Occipital lobe (tissue), 2 donors: Measurements from ENCODE around the gene MYO5C. TPM values are rescaled to one million over a fixed set of nuclear protein-coding genes. Genes with fewer than 3 reads are reported as not detected.
"Not testable (repeated sequence)": the region's sequence is repeated elsewhere in the genome, so short reads cannot be mapped to it uniquely, and the experiment has no call there.

Source experiments
- DNase-seq: peaks from one replicate; lab custom pipeline; 2025; lab: John Stamatoyannopoulos, UW
- total RNA-seq: library from RNA; depleted of rRNA; stranded (reverse); fragments of >200 nt; gene quantifications from one replicate; pipeline ENCODE4 v1.2.3, GENCODE V29; 2014

Gene MYO5C
- total RNA-seq, 1 donor from 2014 or later, result 1.2 TPM

- no peak for DNase-seq
These were observed 122.7 kb downstream of the MYO5C start for GRCh38 chr15:52172869-52173268.

DNA sequence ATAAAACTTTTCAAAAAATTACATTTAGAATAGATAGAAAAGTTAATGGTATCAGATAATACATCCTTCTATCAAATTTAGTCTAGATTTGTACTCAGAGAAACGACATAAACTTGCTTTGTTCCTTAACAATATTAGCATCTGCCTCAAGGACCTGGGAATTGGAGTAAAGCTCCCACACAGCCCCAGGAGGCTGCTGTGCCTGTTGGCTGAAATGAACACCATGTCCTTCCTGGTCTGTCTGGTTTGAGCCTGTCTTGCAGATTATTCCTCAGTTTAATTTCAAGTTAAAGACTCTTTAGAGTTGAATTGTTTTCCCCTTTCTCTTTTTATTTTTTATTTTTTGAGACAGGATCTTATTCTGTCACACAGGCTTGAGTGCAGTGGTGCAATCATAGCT is 123.8 kb downstream of the MYO5C start:
- DNase-seq, result no peak

DNA sequence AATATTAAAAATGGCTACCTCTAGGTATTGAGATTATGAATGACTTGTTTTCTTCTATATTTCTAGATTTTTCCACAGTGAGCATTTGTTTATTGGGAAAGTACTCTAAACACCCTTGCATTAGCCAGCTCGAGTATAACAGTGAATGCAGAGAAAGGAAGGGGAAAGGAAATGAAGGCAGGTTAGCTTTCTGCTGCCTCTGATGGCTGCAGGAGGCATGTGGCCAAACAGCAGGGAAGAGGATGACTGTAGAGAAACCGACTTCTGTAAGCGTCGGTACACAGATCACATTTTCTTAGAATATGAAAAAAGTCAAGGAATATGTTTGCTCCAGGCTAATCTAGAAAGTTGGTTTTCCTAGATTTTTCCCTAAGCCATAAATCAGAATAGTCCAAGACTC is 124.2 kb downstream of the MYO5C start:
- DNase-seq, result no peak

DNA sequence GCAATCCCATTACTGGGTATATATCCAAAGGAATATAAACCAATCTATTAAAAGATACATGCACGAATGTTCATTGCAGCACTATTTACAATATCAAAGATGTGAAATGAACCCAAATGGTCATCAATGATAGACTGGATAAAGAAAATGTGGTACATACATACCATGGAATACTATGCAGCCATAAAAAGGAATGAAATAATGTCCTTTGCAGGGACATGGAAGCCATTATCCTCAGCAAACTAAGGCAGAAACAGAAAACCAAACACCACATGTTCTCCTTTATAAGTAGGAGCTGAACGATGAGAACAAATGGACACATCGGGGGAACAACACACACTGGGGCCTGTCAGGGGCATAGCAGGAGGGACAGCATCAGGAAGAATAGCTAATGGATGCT is 125.4 kb downstream of the MYO5C start:
- not testable (repeated sequence) for DNase-seq

DNA sequence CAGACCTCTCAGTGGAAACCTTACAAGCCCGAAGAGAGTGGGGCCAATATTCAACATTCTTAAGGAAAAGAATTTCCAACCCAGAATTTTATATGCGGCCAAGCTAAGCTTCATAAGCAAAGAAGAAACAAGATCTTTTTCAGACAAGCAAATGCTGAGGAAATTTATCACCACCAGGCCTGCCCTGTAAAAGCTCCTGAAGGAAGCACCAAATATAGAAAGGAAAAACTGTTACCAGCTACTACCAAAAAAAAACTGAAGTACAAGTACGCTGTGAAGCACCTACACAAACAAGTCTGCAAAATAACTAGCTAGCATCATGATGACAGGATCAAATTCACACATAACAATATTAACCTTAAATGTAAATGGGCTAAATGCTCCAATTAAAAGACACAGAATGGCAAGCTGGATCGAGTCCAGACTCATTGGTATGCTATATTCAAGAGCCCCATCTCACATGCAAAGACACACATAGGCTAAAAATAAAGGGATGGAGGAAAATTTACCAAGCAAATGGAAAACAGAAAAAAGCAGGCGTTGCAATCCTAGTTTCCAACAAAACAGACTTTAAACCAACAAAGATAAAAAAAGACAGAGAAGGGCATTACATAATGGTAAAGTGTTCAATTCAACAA is 130.0 kb downstream of the MYO5C start:
- DNase-seq, result not testable (repeated sequence)

DNA sequence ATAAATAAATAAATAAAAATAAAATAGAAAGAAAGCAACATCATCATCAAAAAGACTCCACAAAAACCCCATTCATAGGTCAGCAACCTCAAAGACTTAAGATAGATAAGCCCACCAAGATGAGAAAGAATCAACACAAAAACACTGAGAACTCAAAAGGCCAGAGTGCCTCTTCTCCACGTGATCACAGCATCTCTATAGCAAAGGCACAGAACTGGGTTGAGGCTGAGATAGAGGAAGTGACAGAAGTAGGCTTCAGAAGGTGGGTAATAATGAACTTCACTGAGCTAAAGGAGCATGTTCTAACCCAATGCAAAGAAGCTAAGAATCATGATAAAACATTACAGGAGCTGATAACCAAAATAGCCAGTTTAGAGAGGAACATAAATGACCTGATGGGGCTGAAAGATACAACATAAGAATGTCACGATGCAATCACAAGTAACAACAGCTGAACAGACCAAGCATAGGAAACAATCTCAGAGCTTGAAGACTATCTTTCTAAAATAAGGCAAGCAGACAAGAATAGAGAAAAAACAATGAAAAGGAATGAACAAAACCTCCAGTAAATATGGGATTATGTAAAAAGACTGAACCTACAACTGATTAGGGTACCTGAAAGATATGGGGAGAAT is 130.9 kb downstream of the MYO5C start:
- no peak for DNase-seq

DNA sequence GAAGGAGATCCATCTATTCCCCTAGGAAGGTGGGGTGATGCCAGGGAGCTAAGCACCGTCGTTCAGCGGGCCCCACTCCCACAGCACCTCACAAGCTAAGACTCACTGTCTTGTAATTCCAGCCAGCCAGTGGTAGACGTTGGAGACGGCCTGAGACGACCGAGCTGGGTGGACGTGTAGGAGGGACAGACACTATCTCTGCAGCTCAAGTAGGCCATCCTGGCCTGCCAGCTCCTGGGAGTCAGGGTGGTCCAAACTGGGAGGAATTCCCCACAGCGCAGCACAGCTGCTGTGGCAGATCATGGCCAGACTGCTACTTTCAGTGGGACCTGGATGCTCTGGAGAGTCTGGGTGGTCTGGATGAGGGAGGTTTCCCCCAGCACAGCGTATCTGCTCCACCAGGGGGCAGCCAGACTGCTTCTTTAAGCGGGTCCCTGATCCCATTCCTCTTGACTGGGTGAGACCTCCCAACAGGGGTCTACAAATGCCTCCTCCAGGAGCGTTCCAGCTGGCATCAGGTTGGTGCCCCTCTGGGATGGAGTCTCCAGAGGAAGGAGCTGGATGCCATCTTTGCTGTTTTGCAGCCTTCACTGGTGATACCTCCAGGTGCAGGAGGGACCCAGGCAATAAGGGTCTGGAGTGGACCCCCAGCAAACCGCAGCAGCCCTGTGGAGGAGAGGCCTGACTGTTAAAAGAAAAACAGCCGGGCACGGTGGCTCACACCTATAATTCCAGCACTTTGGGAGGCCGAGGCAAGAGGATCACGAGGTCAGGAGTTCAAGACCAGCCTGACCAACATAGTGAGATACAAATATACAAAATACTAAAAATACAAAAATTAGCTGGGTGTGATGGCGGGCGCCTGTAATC is 132.0 kb downstream of the MYO5C start:
- DNase-seq, result no peak

DNA sequence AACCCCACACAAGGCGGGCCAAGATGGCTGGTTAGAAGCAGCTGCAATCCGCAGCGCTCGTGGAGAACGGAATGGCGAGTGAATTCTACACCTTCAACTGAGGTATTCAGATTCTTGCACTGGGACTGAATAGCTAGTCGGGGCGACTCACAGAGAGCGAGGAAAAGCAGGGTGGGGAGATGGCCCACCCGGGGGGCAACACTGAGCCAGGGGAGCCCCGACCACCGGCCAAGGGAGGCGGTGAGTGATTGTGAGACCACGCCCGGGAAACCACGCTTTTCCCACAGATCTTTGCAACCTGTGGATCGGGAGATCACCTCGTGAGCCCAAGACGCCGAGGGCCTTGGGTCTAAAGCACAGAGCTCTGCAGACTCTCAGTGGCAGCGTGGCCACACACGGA is 132.7 kb downstream of the MYO5C start:
- DNase-seq, result no peak

- no peak for DNase-seq
These were observed 133.3 kb downstream of the MYO5C start for GRCh38 chr15:52162260-52162659.

DNA sequence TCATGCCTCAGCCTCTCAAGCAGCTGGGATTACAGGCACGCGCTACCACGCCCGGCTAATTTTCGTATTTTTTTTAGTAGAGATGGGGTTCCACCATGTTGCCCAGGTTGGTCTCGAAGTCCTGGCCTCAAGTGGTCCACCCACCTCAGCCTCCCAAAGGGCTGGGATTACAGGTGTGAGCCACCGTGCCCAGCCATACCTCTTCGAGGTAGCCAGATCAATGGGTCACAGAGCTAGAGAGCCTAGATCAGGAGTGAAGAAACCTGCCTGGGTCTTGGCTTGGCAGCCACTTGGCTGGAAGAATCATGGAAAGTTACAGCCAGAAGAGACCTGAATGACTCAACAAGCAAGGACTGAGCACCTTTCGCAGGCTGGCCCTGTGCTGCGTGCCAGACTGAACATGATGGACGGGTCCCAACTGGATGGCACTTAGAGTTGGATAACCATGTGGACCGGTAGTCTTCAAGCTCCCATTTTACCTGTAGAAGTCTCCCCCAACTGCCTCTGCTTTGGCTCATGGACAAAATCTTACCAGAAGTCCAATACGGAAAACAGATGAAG is 134.1 kb downstream of the MYO5C start:
- DNase-seq, result no peak

DNA sequence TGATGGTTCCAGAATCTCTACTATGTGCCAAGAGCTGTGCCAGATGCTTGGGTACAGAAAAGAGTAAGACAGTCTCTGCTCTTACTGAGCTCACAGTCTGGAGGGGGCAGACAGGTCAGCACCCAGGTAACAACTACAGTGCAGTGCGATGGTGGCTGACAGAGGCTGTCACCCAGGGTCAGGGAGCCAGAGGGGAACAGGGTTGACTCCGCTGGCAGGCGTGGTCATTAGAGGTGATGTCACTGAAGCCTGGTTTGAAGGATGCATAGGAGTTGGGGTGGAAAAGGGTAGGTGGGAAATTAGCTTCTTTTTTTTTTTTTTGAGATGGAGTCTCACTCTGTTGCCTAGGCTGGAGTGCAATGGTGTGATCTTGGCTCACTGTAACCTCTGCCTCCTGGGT is 136.0 kb downstream of the MYO5C start:
- DNase-seq, result no peak

- no peak for DNase-seq
These were observed 137.4 kb downstream of the MYO5C start for GRCh38 chr15:52158084-52158765.

GRCh38 chr15:52155878-52156277 is 139.7 kb downstream of the MYO5C start:
- no peak for DNase-seq

- no peak for DNase-seq
These were observed 140.4 kb downstream of the MYO5C start for GRCh38 chr15:52154896-52155865.

GRCh38 chr15:52153900-52154895 is 141.4 kb downstream of the MYO5C start:
- DNase-seq, result no peak

DNA sequence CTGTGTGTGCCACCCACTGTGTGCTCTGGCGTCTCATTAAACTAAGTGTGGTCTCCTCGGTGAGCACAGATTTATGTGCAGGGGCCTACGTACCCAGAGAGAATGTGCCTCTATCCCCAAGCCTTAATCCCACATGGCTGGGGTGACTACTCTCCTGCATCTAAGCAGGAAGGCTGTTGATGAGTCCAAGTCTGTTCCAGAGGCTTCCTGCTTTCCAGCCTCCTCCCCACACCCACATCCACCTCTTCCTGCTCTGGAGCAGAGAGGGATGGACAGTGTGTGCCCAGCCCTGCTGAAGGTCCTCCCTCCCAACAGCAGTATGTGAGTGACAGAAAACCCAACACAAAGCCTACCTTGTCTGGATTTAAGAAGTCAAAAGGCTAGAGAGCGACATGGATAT is 144.3 kb downstream of the MYO5C start:
- DNase-seq, result no peak

- DNase-seq, result no peak
These were observed 144.7 kb downstream of the MYO5C start for GRCh38 chr15:52150871-52151270.

DNA sequence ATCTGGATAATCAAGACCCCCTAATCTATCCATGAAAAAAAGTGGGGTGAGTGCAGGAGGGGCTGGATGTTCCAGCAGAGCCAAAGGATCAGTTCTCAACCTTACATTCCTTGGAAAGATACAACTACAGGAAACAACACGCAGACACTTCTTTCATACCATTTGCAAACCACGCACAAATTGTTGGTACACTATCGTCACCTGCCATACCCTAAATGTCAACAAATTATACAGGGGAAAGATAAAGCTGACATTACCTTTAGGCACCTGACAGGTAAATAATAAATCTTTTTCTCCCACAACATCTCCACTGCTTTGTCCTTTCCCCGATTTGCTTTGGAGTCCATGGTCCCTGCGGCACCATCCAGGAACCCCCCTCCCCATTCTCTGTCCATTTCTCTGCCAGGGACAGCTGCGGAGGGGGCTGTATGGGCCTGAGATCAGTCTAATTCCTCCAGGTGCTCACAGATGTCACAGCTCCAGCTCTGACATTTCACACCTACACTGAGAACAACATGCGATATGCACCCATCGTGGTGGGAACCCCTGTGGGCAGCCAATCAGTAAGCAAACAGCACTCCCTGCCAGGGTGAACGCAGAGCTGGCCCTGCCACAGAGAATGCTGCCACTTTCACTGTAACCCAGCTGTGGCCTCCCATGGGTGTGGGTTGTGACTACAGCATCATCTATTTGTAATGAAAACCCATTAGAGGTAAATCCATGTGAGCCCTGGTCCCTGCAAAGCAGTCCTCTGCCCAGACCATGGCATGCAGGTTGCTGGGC is 145.4 kb downstream of the MYO5C start:
- no peak for DNase-seq
